HG03575 (cell line): Measurements from ENCODE around the gene CHRND.

Experiments used
- ATAC-seq: cut with Tn5 transposase; IDR thresholded peaks from one replicate; pipeline ENCODE4 v1.9.1; 2021; ENCODE audit not compliant: unreplicated experiment, insufficient number of reproducible peaks, low FRiP score; ENCODE audit errors: extremely low read depth

The CHRND gene

DNA sequence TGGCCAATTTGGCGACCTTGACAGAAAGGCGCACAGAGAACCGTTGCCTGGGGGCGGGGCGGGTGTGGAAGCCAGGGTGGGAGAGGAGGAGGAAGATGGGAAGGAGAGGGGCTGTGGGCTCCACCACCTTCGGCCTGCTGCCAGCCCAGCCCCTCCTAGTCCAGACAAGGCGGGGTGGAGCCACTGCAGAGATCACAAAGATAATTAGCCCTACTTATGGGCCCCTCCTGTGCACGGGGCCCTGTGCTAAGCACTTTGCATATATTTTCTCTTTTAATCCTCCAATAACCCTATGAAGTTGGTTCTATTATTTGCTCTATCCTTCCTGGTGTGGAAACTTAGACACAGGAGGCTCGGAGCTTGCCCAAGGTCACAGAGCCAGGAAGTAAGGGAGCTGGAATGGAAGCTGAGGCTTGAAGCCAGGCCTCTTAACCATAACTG, 24.6 kb upstream of the CHRND start:
- ATAC-seq, result no peak

DNA sequence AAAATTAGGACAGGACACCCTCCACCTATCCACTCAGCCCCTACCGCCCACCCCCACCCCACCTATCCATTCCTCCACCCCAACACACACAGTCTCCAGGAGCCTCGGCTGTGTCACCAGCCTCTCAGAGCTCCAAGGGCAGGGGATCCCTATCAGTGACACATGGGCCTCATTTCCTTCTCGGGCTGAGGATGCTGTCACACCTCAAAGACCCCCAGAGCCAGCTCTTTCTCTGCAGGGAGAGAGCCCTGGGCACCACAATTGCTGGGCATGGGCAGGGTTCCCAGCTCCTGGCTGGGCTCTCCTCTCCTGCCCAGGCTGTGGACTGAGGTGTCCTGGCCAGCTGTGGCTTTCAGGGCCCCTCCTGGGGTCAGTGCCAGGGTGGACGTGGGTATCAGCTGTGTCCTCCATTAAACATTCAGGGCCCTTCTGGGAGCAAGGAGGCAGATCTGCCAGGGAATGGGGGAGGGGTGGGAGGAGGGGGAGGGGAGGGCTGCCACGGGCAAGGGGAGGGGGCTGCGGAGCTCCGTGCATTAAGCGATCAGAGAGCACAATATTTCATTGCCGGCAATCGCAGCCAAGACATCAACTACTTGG, 24.1 kb upstream of the CHRND start:
- ATAC-seq, result no peak

DNA sequence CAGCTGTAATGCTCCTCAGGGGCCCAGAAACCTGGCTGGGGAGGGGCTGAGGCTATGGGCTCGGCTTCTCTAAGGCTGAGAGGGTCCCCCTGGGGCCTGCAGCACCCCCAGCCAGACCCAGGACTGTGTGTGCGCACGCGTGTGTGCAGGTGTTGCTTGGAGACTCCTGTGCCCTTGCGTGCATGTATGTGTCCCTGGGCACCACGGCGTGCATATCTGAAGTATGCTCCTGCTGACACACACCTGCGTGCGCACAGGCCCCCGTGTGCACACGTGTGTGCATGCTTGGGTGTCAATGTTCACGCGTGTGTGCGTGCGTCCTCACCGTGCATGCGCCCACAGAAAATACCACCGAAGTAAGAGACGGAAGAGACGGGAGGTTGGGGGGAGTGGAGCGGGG, 23.4 kb upstream of the CHRND start:
- ATAC-seq, result no peak

DNA sequence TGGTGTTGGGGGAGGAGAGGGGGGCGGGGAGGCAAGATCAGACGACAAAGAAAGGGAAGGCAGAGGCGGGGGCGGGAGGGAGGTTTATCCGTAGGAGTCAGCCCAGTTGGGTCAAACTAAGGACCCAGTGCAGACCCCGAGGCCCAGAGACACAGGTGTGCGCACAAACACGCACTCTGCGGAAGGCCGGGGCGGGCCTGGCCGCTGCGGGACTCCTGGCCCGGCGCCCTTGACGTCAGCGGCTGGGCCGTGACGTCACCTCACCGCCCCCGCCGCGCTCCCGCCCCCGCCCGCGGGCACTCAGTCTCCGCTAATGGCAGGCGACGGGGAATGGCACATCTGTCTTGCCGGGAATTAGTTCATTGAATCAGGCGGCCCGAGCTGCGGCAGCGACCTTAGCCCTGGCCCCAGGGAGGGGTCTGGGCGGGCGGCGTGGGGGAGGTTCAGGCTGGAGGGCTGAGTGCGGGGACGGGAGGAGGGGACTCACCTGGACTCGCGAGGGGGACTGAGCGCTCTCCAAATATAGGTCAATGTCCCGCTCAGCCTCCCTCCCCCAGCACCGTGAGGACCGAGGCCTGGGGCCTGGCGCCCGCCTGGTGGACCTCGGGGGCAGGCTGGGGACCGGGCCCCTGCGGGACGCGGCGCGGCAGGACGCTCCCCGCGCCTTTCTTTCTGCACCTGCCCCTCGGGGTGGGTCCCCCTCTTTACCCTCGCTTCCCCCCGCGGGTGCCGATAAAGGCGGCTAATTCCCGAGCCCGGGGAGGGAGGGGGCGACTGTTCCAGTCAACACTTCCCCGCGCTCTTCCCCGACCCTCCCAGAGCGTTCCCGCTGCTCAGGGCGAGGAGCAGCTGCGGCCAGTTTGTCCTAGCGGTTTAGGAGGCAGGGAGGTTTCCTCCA, 22.8 kb upstream of the CHRND start:
- no peak for ATAC-seq

DNA sequence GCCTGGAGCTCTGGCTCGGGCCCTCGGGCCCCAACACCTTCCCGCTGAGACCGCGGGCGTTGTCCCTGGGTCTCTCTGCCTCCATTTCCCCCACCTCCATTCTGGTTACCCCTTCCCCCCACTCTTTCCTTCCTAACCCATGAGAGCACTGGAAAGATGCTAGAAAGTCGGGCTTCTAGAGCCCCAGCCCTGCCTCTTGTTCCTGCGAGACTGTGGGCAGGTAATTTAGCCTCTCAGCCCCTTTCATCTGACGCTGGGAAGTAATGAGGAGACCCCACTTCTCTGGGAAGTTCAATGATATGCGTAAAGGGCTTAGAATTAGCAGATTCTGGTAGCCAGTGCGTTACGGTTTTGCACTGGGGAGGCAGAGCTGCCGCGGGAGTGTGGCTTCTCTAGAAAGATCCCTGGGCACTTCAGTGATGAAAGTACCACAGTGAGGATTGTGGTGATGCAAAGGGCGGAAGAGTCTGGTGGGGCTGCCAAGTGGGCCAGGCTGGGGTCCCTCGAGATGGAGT, 22.1 kb upstream of the CHRND start:
- ATAC-seq, result no peak

DNA sequence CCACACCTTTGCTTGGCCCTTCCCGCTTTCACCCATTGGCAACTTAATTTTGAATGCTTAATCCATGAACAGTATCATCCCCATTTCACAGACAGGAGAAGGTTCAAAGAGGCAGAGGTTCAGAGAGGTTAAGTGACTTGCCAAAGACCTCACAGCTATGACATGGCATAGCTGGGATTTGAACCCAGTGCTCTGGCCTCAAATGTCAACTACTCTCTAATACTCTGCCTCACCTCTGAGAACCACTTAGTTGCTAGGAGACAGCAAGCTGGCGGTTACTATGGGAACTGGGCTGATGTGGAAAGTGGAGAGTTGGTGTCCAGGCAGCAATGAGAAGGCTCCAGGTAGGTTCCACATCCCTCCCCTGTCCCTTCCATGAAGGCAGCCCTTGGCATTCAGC, 21.5 kb upstream of the CHRND start:
- no peak for ATAC-seq

DNA sequence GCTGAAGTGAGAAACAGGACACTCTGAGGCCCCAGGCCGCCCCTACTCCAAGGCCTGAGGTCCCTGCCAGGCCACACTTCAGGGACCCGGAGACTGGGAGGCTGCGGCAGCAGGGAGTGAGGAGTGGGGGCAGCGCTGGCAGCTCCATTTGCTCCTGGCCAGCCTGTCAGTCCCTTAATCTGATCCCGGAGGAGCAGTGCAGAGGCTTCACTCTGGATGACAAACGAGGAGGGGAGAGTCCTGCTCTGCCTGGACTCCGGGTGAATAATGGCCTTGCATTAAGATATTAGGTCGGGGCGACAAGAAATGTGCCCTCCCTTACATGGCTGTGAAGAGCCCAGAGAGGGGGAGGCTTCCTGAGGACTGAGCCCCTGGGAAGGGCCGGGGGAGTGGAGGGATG, 20.1 kb upstream of the CHRND start:
- no peak for ATAC-seq

DNA sequence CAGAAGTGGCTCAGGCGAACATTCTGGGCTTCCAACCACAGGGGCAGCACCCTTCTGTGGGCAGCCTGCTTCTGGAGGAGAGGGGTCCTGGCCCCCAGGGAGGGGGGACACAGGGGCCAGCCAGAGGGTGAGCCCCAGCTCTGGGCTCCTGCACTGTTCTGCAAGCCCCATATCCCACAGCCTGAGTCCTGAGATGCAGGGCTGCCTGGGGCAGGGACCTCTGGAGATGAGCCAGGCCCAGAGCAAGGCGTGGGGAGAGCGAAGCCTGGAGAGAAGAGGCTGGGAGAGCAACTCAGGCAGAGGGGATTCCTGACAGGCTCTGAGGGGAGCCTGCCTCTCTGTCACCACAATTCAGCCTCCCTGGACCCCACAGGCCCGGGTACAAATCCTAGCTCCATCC, 19.3 kb upstream of the CHRND start:
- ATAC-seq, result no peak

DNA sequence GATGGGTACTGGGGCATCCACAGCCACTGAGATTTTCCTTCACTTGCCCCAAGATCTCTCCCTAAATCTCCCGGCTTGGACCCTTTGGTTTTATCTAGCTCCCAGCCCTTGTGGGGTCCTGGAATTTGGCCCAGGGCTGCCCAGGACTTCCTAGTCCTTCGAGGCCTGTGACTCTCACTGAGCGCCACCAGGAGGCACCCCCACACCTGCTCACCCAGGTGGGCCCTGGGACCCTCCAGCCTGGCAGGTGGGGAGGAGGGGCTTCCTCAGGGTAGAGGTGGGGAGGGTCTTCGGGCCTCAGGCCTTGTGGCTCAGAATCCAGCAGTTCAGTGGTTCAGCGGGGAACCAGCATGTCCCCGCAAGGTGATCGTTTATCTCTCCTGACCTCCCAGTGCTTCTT, 17.7 kb upstream of the CHRND start:
- no peak for ATAC-seq

DNA sequence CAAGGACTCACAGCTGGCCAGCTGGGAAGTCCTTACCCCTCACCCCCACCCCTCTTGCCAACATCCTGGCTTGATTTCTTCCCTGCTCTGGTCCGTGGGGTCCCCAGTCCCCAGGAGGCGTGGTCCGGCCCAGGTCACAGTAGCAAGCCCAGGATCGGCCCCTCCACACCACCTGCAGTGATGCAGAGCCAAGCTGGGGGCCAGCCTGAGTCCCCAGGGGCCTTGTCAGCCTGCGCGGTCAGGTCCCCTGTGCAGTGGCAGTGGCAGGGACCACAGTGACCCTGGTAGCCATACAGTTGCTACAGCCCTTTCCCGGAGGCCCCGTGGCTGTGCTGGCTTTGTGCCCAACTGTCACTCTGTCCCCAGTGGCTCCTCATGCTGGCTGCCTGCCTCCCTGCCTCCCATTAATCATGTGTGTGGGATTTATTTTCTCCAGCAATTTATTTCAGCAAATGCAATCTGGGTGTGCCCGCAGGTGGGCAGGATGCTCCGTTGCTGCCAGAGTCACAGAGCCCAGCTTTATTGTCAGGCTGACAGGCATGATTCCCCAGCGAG, 14.5 kb upstream of the CHRND start:
- ATAC-seq, result no peak

DNA sequence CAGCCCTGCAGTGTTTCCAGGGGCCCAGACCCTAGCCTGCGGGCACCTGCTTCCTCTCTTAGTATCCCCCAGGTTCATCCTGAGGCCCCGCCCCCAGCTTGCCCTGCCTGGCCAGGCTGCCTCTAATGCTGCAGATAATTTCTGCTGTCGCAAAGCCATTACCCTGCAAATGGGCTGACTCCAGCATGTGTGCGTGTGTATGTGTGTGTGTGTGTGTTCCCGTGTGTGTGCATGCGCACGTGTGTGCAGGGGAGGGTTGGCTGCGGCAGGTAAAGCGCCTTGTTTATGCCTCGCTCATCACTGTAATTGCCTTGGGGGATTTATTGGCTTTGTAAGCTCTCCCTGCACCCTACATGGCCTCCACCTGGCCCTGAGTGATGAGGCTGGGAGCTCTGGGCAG, 13.4 kb upstream of the CHRND start:
- ATAC-seq, result no peak

DNA sequence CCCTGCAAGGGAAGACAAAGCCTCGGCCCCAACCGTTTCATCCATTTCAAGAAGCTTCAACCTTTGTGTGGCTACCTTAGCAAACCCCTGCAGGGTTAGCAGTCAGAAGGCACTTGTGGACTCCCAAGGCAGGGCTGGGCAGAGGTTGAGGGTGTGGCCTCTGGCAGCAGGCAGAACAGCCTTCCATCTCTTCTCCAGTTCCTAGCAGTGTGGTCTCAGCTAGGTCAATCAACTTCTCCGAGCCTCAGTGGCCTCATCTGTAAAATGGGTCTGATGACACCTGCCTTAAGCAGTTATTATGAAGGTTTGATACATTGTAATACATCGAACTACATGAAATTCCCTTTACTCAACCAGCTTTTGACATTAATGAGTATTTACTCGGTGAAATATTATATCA, 12.6 kb upstream of the CHRND start:
- no peak for ATAC-seq

DNA sequence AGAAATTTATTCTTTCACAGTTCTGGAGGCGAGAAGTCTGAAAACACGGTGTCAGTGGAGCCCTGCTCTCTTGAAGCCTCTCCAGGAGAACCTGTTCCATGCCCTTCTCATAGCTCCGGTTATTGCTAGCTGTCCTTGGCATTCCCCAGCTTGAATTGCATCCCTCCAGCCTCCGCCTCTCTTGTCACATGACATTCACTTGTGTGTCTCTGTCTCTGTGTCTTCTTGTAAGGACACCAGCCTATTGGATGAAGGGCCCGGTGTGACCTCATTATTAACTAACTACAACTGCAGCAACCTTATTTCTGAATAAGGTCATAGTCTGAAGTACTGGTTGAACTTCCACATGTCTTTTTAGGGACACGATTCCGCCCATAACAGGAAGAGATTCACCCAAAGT, 10.3 kb upstream of the CHRND start:
- no peak for ATAC-seq

DNA sequence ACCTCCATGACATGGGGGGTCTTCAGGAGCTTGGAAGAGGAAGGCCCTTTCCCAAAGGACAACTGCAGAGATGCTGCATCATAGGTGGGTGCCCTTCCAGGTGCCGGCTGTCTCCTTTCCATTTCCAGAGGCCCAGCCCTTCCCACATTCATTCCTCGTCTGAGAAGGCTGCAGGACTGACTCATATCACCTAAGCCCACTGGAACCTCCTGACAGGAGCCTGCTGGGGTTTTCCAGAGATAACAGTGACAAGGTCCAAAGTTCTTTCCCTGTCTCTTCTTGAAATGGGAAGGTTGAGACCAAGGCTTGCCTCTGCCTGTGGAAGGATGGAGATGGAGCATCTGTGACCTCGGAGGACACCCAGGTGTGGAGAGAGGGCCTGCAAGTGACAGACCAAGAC, 9.4 kb upstream of the CHRND start:
- no peak for ATAC-seq

DNA sequence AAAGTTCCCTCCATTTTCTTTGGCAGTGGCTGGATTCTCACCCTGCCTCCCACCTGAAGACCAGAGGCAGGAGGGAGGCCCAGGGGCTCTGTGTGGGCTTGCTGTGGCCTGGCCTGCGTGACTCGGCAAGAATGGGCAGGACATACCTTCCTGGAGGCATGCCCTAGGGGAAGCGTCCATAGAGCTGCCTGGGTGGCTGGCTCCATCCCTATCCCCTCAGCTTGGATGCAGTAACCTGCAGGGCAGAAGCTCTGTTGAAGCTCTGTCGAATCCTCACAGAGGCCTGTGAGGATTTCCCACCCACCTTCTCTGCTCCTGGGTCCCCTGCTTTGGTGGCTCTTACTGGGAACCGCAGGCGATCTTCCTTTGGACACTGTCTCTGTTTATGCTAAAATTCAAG, 7.1 kb upstream of the CHRND start:
- ATAC-seq, result no peak

DNA sequence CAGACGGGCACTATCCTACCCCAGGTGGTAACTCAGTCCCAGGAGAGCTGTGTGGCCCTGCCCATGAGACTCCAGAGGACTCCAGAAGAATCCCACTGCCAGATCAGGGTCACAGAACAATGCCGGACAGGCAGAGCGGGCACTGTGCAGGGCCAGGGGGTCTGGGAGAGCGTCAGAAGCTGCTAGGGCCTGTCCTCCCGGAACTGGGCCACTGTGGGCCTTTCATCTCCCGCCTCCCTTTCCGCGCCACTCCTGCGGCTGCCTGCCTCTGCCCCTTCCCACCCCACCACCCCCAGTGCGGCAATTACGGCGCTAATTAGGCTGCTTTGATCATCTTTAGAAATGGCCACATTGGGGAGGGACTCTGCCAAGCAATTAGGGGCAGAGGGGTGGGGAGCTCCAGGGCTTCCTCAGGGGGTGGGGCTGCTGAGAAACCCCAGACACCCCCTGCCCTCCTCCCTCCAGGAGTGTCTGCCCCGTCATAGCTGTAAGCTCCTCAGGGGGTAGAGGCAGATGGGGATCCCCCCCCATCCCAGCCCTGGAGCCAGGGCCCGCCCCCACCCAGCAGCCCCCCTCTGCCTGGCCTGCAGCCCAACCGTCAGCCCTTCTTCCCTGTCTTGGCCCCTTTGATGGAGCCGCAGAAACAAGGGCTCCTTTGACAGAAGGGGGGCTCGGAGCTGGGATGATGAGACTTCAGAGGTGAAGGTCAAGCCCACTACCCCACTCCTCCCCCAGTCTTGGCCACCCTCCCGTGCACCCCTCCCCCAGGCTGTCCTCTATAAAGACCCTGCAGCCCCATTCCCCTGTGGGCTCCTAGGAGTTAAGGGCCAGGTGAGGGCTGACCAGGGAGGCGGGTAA, 6.2 kb upstream of the CHRND start, which contains the start of gene PRSS56:
Gene PRSS56 (plus strand): TSS at position 808 of the 858 bp plus-strand sequence. CDS start 211 bp downstream, outside the sequence.
- ATAC-seq, result no peak

DNA sequence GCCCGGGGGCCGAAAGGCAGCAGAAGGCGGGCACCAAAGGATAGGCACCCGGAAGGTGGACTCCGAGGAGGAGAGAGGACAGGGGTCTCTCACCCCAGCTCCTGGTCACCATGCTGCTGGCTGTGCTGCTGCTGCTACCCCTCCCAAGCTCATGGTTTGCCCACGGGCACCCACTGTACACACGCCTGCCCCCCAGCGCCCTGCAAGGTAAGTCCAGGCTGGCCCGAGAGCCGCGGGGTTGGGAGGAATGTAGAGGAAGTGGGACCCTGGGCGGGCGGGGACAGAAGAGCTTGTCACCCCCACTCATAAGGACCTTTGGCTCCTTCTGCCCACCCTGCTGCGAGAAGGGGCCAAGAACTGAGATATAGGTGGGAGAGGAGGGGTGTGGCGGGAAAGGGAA, 5.5 kb upstream of the CHRND start:
- no peak for ATAC-seq

DNA sequence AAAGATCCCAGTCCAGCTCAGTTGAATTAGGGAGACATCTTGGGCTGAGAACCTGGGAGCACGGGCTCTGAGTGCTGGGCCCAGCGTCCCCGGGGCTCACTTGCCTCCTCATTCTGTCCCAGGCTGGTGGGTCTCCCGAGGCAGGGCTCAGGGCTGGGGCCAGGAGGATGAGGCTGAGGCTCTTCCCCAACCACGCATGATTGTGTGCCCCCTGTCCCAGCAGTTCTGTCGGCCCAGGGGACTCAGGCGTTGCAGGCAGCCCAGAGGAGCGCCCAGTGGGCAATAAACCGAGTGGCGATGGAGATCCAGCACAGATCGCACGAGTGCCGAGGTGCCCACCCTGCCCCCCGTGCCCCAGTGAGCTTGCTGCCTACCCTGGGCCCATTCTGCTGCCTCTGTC, 4.9 kb upstream of the CHRND start:
- no peak for ATAC-seq

DNA sequence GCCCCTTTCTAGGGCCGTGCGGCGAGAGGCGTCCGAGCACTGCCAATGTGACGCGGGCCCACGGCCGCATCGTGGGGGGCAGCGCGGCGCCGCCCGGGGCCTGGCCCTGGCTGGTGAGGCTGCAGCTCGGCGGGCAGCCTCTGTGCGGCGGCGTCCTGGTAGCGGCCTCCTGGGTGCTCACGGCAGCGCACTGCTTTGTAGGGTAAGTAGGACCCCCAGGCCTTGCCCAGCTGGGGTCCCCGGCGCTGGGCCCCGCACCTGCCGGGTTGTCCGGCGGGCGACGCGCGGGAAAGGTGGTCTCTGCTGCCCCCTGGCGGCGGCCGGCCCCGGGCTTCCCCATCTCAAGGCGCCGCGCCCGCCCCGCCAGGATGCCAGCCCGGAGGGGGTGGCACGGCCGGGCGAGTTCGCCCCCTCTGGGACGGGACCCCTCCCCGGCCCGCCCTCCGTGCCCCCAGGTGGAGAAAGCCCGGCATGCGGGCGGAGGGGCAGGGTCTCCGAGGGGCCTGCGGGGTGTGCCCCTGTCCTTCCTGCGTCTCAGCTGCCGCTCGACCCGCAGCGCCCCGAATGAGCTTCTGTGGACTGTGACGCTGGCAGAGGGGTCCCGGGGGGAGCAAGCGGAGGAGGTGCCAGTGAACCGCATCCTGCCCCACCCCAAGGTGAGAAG, 3.9 kb upstream of the CHRND start:
- no peak for ATAC-seq
